Epithelial cell of esophagus (primary cell): ENCODE results near the gene EIF3F.
A peak's percentile ranks its signal among the peaks of the same experiment; 100 is the strongest.

Experiments used
- DNase-seq: peaks from one replicate; pipeline ENCODE4 v3.0.0; 2010; ENCODE audit warnings: low read depth
- H3K4me3 ChIP-seq: 2 replicates; pipeline ENCODE4 v1.5.1; 2011; ENCODE audit warnings: mild to moderate bottlenecking, low read length, control low read depth
- TF ChIP-seq, protein P1 (sequence below): IDR thresholded peaks from 2 replicates; pipeline ENCODE4 v1.5.1; 2011; ENCODE audit warnings: low read depth, mild to moderate bottlenecking, low read length, control low read depth, inconsistent platforms; ENCODE audit not compliant: insufficient read depth; ENCODE audit errors: missing control alignments

EIF3F gene

DNA sequence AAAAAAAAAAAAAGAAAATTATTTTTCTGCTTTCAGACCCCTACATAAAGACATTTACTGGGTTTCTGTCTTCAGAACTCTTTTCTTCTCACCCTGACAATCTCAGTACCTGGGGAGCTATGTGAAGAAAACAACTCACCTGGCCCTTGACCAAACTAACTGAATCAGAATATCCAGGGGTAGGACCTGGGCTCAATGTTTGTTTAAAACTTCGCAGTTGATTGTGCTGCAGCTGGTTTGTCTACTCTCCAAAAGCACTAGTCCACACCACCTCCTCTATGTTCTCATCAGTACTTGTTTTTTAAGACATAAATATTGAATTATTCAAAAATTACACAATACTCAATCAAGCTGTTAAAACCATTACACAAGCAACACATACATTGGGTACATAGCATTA lies 34.8 kb downstream of the EIF3F start:
- no peak overlapping the region for H3K4me3 ChIP-seq
- TF ChIP-seq, protein P1, sequence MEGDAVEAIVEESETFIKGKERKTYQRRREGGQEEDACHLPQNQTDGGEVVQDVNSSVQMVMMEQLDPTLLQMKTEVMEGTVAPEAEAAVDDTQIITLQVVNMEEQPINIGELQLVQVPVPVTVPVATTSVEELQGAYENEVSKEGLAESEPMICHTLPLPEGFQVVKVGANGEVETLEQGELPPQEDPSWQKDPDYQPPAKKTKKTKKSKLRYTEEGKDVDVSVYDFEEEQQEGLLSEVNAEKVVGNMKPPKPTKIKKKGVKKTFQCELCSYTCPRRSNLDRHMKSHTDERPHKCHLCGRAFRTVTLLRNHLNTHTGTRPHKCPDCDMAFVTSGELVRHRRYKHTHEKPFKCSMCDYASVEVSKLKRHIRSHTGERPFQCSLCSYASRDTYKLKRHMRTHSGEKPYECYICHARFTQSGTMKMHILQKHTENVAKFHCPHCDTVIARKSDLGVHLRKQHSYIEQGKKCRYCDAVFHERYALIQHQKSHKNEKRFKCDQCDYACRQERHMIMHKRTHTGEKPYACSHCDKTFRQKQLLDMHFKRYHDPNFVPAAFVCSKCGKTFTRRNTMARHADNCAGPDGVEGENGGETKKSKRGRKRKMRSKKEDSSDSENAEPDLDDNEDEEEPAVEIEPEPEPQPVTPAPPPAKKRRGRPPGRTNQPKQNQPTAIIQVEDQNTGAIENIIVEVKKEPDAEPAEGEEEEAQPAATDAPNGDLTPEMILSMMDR, result no peak
- DNase-seq, result no peak

DNA sequence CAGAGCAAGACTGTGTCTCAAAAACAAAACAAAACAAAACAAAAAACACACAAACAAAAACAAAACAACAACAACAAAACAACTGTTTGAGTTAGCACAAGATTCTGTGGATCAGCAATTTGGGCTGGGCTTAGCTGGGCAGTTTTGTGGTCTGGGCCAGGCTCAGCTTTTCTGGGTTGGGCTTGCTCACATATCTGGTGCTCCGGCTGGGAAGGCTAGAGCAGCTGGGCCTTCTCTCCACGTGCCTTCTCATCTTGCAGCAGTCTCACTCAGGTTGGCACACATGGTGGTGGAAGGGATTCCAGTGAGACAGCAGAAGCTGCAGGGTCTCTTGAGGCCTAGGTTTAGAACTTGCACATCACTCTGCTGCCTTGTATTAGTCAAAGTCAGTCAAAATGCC lies 35.7 kb downstream of the EIF3F start:
- DNase-seq, result no peak
- no peak overlapping the region for H3K4me3 ChIP-seq
- TF ChIP-seq, protein P1, result no peak

DNA sequence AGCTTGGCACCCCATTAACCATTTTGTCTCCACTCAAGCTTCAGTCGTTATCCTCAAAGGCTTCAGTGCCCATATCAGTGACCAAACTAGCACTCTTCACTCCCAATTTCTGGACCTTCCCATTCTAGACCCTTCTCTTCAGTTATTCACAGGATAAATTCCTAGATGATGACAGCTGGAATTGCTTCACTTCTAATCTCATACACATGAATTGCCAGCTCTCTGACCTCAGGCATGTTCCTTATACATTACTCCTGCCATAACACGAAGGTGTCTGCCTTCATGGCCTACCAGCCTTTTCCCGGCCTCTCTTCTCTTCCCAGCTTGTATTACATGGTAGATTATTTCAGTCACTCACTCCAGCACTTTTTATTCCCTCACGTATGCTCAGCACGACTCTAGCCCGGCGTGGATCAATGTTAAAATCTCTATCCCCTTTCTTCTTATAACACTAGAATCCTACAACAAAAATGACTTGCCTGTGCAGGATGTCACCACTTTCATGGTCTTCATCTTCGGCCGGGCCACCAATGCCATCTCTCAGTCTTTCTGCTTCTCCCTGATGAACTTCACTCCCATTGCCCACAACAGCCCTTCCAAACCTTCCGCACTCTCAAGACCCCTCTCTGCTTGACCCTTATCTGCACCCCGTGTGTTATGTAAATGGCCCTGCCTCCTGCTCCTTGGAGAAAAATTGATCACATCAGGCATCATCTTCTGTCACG lies 36.9 kb downstream of the EIF3F start:
- peak; percentile 73 for DNase-seq
- TF ChIP-seq, protein P1, result no peak

DNA sequence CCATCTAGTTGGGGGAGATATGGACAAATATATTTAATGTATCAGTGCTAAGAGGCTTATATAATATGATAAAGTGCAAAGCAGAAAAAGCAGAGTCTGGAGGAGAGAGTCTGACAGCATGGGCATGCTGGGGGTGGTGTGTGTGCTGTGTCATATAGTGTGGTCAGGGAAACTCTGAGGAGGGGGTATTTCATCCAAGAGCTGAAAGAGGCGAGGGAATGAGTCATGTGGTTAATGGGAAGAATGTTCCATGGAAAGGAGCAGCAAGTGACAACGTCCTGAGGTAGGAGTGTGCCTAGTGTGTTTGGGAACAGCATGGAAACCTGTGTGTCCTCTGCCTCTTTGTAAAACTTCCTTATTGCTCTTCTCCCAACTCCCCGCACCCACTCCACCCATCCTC lies 38.0 kb downstream of the EIF3F start:
- TF ChIP-seq, protein P1, result no peak
- no peak for DNase-seq

More for the DNA sequence above, 36.9 kb downstream of the EIF3F start:
- H3K4me3 ChIP-seq, result no peak overlapping the region

DNA sequence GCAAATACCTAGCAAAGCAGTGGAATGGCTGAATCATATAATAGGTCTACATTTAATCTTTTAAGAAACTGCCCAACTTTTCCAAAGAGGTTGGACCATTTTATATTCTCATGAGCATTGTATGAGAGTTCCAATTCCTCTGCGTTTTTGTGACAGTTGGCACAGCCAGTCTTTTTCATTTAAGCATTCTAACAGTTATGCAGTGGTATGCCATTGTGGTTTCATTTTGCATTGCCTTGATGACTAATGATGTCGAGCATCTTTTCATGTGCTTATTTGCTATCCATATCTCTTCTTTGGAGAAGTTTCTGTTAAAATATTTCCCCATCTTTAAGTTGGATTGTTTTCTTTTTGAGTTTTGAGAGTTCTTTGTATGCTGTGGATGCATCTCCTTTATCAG lies 38.7 kb downstream of the EIF3F start:
- TF ChIP-seq, protein P1, result no peak
- no peak overlapping the region for H3K4me3 ChIP-seq

More for the DNA sequence above, 38.0 kb downstream of the EIF3F start:
- H3K4me3 ChIP-seq, result no peak overlapping the region

DNA sequence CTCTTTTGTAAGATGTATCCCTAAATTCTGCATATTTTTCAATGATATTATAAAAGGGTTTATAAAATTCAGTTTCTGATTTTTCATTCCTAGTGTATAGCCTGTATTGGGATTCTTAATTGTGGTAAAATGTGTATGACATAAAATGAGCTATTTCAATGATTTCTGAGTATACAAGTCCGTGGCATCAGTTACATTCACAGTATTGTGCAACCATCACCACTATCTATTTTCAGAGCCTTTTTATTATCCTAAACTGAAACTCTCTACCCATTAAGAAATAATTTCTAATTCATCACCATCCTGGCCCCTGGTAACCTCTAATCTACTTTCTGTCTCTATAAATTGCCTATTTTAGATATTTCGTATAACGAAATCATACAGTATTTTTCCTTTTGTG lies 39.8 kb downstream of the EIF3F start:
- DNase-seq, result no peak
- TF ChIP-seq, protein P1, result no peak

More for the DNA sequence above, 38.7 kb downstream of the EIF3F start:
- peak; percentile 36 for DNase-seq

DNA sequence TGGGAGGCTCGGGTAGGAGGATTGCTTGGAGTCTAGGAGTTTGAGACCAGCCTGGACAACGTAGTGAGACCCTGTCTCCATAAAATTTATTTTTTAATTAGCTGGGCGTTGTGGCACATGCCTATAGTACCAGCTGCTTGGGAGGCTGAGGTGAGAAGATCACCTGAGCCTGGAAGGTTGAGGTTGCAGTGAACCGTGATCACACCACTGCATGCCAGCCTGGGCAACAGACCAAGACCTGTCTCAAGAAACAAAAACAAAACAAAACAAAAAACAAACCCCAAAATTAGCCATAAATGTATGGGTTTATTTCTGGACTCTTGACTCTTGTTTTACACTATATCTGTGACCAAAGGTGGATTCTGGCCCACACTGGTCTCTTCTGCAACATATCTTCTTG lies 41.6 kb downstream of the EIF3F start:
- TF ChIP-seq, protein P1, result no peak
- DNase-seq, result no peak
- H3K4me3 ChIP-seq, result no peak overlapping the region

More for the DNA sequence above, 39.8 kb downstream of the EIF3F start:
- H3K4me3 ChIP-seq, result no peak overlapping the region
